K562 (cell line): ENCODE measurements around the gene PAN2. TPM values are rescaled to one million over a fixed set of nuclear protein-coding genes. Genes with fewer than 3 reads are reported as not detected.
A peak's percentile ranks its signal among the peaks of the same experiment; 100 is the strongest.

Source experiments
- ATF6 ChIP-seq: sonication (generic); formaldehyde crosslinking; IDR thresholded peaks from 2 replicates; pipeline ENCODE4 v1.4.0; 2020; ENCODE audit warnings: mild to moderate bottlenecking, missing genetic modification reagents
- BRD4 ChIP-seq: fragments of 200-600 bp; sonication (generic); IDR thresholded peaks from 2 replicates; pipeline ENCODE4 v1.6.1; 2017; ENCODE audit warnings: inconsistent platforms
- CBX5 ChIP-seq: IDR thresholded peaks from 2 replicates; pipeline ENCODE4 v1.6.1; 2014; ENCODE audit warnings: low read depth, borderline replicate concordance
- HMGXB4 ChIP-seq: sonication (generic); formaldehyde crosslinking; IDR thresholded peaks from 2 replicates; pipeline ENCODE4 v1.8.1; 2023; ENCODE audit warnings: mild to moderate bottlenecking, missing genetic modification reagents
- JUND ChIP-seq, 2 experiments: IDR thresholded peaks; 2 replicates in 1 of 2; 3 replicates in 1 of 2; pipeline ENCODE4 v1.6.1; 2011; ENCODE audit warnings: borderline replicate concordance in 2 of 2, low read depth in 2 of 2, low read length in 2 of 2, improper control_type of control experiment in 1 of 2, missing biosample characterization in 1 of 2, missing genetic modification characterization in 1 of 2, missing genetic modification reagents in 1 of 2
- MCM2 ChIP-seq: fragments of 450-650 bp; IDR thresholded peaks from 2 replicates; pipeline ENCODE4 v1.6.1; 2017; ENCODE audit warnings: low read depth, mild to moderate bottlenecking
- MXI1 ChIP-seq: IDR thresholded peaks from 2 replicates; pipeline ENCODE4 v1.6.1; 2011; ENCODE audit warnings: low read depth, mild to moderate bottlenecking, improper control_type of control experiment, low read length
- POLR3A ChIP-seq: IDR thresholded peaks from 2 replicates; pipeline ENCODE4 v1.6.1; 2011; ENCODE audit warnings: borderline replicate concordance, mild to moderate bottlenecking, moderate library complexity; ENCODE audit not compliant: insufficient read length, insufficient read depth; ENCODE audit errors: extremely low read depth
- POU5F1 ChIP-seq: fragments of 150-350 bp; IDR thresholded peaks from 2 replicates; pipeline ENCODE4 v1.6.1; 2014; ENCODE audit warnings: borderline replicate concordance, low read length, low read depth, mild to moderate bottlenecking; ENCODE audit not compliant: partially characterized antibody
- PTBP1 ChIP-seq: fragments of 200-400 bp; formaldehyde crosslinking; IDR thresholded peaks from 2 replicates; pipeline ENCODE4 v1.6.1; 2017; ENCODE audit warnings: low read depth, low read length
- SETDB1 ChIP-seq: IDR thresholded peaks from one replicate; pipeline ENCODE4 v1.6.1; 2012; ENCODE audit warnings: low read length, control low read depth, inconsistent platforms
- SRF ChIP-seq, 2 experiments: fragments of 250-450, 450-650 bp in 1 of 2; sonication (Bioruptor Pico) in 1 of 2; sonication (generic) in 1 of 2; formaldehyde crosslinking; IDR thresholded peaks; 2 replicates each; pipeline versions ENCODE4 v1.5.0 to v1.5.1; 2020 to 2022; ENCODE audit warnings: mild to moderate bottlenecking in 1 of 2, missing genetic modification reagents in 1 of 2
- STAG1 ChIP-seq: sonication (generic); formaldehyde crosslinking; IDR thresholded peaks from 2 replicates; pipeline ENCODE4 v1.5.0; 2020; ENCODE audit warnings: missing genetic modification reagents, borderline replicate concordance
- YBX1 ChIP-seq: fragments of 450-650 bp; IDR thresholded peaks from 2 replicates; pipeline ENCODE4 v1.7.1; 2016; ENCODE audit warnings: mild to moderate bottlenecking
- ZFX ChIP-seq: sonication (generic); formaldehyde crosslinking; IDR thresholded peaks from 2 replicates; pipeline ENCODE4 v1.8.0; 2022; ENCODE audit warnings: mild to moderate bottlenecking, missing genetic modification reagents, moderate library complexity
- ZNF217 ChIP-seq: sonication (generic); formaldehyde crosslinking; IDR thresholded peaks from 2 replicates; pipeline ENCODE4 v1.8.0; 2022; ENCODE audit warnings: mild to moderate bottlenecking, missing genetic modification reagents
- ZNF57 ChIP-seq: fragments of 450-650 bp; formaldehyde crosslinking; IDR thresholded peaks from 2 replicates; pipeline ENCODE4 v1.4.0; 2020; ENCODE audit warnings: mild to moderate bottlenecking, moderate library complexity
- polyA plus RNA-seq, 8 experiments: library from polyadenylated mRNA; depleted of rRNA in 4 of 8; stranded (reverse) in 5 of 8; unstranded in 3 of 8; fragments of >200 nt; fragmentation: Nextera tagmentation in 2 of 8; fragmentation: Illumina TruSeq in 1 of 8; extraction: Ambion mirVana in 2 of 8; extraction: Trizol in 1 of 8; gene quantifications; 2 replicates each; pipeline versions ENCODE4 v1.2.1 to v1.2.3, GENCODE V29; 2011 to 2014; ENCODE audit warnings: inconsistent platforms in 1 of 8, missing spikeins in 1 of 8
- total RNA-seq, 7 experiments: library from RNA; depleted of rRNA in 6 of 7; stranded (reverse); fragments of >200 nt in 6 of 7; fragmentation: Illumina TruSeq in 2 of 7; extraction: Trizol in 2 of 7; gene quantifications; 2 replicates each; pipeline versions ENCODE4 v1.2.1 to v1.2.3, GENCODE V29; 2011 to 2021; ENCODE audit warnings: low replicate concordance in 1 of 7
- TF ChIP-seq, protein P1 (sequence below): fragments of 450-650 bp; IDR thresholded peaks from one replicate; pipeline ENCODE4 v1.6.1; 2018; ENCODE audit warnings: mild to moderate bottlenecking, moderate library complexity; ENCODE audit not compliant: partially characterized antibody
- TF ChIP-seq, protein P2 (sequence below): fragments of 250-450 bp; sonication (Bioruptor Pico); IDR thresholded peaks from 2 replicates; pipeline ENCODE4 v1.5.0; 2021
- TF ChIP-seq, protein P3 (sequence below): fragments of 450-650 bp; formaldehyde crosslinking; IDR thresholded peaks from 2 replicates; pipeline ENCODE4 v1.4.0; 2020; ENCODE audit warnings: mild to moderate bottlenecking

PAN2 gene
- total and polyA plus RNA-seq, 9 of the 15 experiments (the other 6 are each of a cell fraction or from before 2014, with no cell fraction given) = 15.0 to 66.1 (median 25.9) TPM

GRCh38 chr12:56300644-56301464, 32.9 kb downstream of the PAN2 start (continued):
- no peak for TF ChIP-seq PTBP1
- TF ChIP-seq ZNF217 (CRISPR knock-in tag) = no peak
- no peak for TF ChIP-seq STAG1
- TF ChIP-seq YBX1 = no peak
- peak; percentile 58; the same call in 1 of the 2 replicates for TF ChIP-seq ATF6 (CRISPR knock-in tag)
- TF ChIP-seq, protein P1, sequence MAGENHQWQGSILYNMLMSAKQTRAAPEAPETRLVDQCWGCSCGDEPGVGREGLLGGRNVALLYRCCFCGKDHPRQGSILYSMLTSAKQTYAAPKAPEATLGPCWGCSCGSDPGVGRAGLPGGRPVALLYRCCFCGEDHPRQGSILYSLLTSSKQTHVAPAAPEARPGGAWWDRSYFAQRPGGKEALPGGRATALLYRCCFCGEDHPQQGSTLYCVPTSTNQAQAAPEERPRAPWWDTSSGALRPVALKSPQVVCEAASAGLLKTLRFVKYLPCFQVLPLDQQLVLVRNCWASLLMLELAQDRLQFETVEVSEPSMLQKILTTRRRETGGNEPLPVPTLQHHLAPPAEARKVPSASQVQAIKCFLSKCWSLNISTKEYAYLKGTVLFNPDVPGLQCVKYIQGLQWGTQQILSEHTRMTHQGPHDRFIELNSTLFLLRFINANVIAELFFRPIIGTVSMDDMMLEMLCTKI = no peak
- TF ChIP-seq, protein P2, sequence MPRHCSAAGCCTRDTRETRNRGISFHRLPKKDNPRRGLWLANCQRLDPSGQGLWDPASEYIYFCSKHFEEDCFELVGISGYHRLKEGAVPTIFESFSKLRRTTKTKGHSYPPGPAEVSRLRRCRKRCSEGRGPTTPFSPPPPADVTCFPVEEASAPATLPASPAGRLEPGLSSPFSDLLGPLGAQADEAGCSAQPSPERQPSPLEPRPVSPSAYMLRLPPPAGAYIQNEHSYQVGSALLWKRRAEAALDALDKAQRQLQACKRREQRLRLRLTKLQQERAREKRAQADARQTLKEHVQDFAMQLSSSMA (CRISPR knock-in tag) = no peak
- TF ChIP-seq CBX5 = no peak
- TF ChIP-seq HMGXB4 = no peak
- TF ChIP-seq, protein P3, sequence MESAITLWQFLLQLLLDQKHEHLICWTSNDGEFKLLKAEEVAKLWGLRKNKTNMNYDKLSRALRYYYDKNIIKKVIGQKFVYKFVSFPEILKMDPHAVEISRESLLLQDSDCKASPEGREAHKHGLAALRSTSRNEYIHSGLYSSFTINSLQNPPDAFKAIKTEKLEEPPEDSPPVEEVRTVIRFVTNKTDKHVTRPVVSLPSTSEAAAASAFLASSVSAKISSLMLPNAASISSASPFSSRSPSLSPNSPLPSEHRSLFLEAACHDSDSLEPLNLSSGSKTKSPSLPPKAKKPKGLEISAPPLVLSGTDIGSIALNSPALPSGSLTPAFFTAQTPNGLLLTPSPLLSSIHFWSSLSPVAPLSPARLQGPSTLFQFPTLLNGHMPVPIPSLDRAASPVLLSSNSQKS (CRISPR knock-in tag) = no peak
- TF ChIP-seq POU5F1 = no peak
- no peak for TF ChIP-seq SRF (CRISPR knock-in tag; IDR thresholded peaks at IDR 0.05)
- no peak for TF ChIP-seq ZNF57 (CRISPR knock-in tag)
- TF ChIP-seq MCM2 = no peak
- peak; percentile 91 for TF ChIP-seq BRD4
- TF ChIP-seq POLR3A = no peak
- no peak for TF ChIP-seq SETDB1
- TF ChIP-seq JUND (IDR thresholded peaks at IDR 0.05; ENCODE audit: borderline replicate concordance, low read depth, low read length) = peak; percentile 59
- peak; percentile 46; the same call in 2 of the 3 replicates for TF ChIP-seq JUND (tag; IDR thresholded peaks at IDR 0.05; ENCODE audit: borderline replicate concordance, low read depth, low read length)
- TF ChIP-seq MXI1 = no peak
- 0 out of 2 replicates have a peak, but pooled peaks have one; percentile 8 for TF ChIP-seq ZFX (CRISPR knock-in tag)
